Ovary (tissue), 9 donors: ENCODE data around the gene FBXL2. TPM values are rescaled to one million over a fixed set of nuclear protein-coding genes. Genes with fewer than 3 reads are reported as not detected.
A peak's percentile ranks its signal among the peaks of the same experiment; 100 is the strongest.

Experiments
- DNase-seq, 5 donors: peaks; one replicate each; pipeline ENCODE4 v3.0.0-alpha.2; 2019 to 2020
- H3K27ac ChIP-seq, 2 donors: fragments of 200-600 bp; one replicate each; pipeline versions ENCODE4 v1.5.1 to v1.8.0; 2019 to 2022
- H3K27me3 ChIP-seq: fragments of 200-600 bp; one replicate; pipeline ENCODE4 v1.8.0; 2022
- H3K36me3 ChIP-seq: fragments of 200-600 bp; sonication (generic); one replicate; pipeline ENCODE4 v1.5.1; 2019
- H3K4me1 ChIP-seq: one replicate; pipeline ENCODE4 v1.8.1; 2013; ENCODE audit warnings: mild to moderate bottlenecking, moderate library complexity; ENCODE audit not compliant: insufficient read depth
- H3K4me3 ChIP-seq: fragments of 200-600 bp; sonication (generic); one replicate; pipeline ENCODE4 v1.5.1; 2017
- H3K9me3 ChIP-seq, 2 donors: fragments of 200-600 bp in 1 of 2; sonication (generic) in 1 of 2; one replicate each; pipeline versions ENCODE4 v1.5.1 to v1.8.1; 2013 to 2019; ENCODE audit warnings: mild to moderate bottlenecking in 1 of 2, moderate library complexity in 1 of 2
- EP300 ChIP-seq: sonication (generic); formaldehyde crosslinking; IDR thresholded peaks from one replicate; pipeline ENCODE4 v1.6.1; 2017; ENCODE audit warnings: antibody characterized with exemption
- POLR2A ChIP-seq: fragments of 450-650 bp; IDR thresholded peaks from one replicate; pipeline ENCODE4 v1.6.1; 2017; ENCODE audit warnings: antibody characterized with exemption, mild to moderate bottlenecking, moderate library complexity
- WGBS, 3 donors: extraction: QIAGEN DNeasy Blood & Tissue Kit in 1 of 3; methylation state at CpG; one replicate each; pipeline versions ENCODE4 v1.1.5 to v1.1.7; 2013 to 2017; 5-methylcytosine and 5-hydroxymethylcytosine counted together
- intact Hi-C, 4 donors: fragments of 100-400 bp; cut with DNase I; formaldehyde crosslinking; loops; one replicate each; pipeline versions ENCODE4 v1.11.0 to v1.15.1; 2022 to 2023
- polyA plus RNA-seq, 2 donors: library from polyadenylated mRNA; stranded (reverse); fragments of 200-250 nt in 1 of 2; fragments of 350-450 nt in 1 of 2; fragmentation: Illumina TruSeq in 1 of 2; extraction: RNeasy Lipid Tissue Mini Kit (QIAGEN cat#74804) in 1 of 2; gene quantifications; one replicate each; pipeline ENCODE4 v1.2.3, GENCODE V29; 2013 to 2014
- total RNA-seq, 7 donors: library from RNA; depleted of rRNA in 2 of 7; stranded (reverse); fragments of >200 nt in 2 of 7; fragmentation: NEBNext Ultra II Directional in 3 of 7; extraction: Animal tissue kit (Norgen Biotek cat#: 25700) in 3 of 7; gene quantifications; one replicate each; pipeline versions ENCODE4 v1.1.0 to v1.2.4, GENCODE V29; 2016 to 2023
- TF ChIP-seq, protein P1 (sequence below), 3 donors: fragments of 450-650 bp in 2 of 3; fragments of 200-600 bp in 1 of 3; IDR thresholded peaks; one replicate each; pipeline versions ENCODE4 v1.5.1 to v1.8.0; 2016 to 2022; ENCODE audit warnings: antibody characterized with exemption in 3 of 3, mild to moderate bottlenecking in 1 of 3
- donor health status: DM: no; HTN: no; CAD: no; lungs with moderate emphysema.
- donor health status: DM: no; HTN: no; CAD: no.
- donor health status: Bipolar disorder and iron deficiency.
- donor health status: DM: yes; HTN: yes; CAD: no.
- donor health status: DM: no; HTN: no; CAD: no.
- donor health status: DM: yes; HTN: yes; CAD: no.

Gene FBXL2
- total and polyA plus RNA-seq, 9 donors: 4.6 to 19.3 (median 9.5) TPM

DNA sequence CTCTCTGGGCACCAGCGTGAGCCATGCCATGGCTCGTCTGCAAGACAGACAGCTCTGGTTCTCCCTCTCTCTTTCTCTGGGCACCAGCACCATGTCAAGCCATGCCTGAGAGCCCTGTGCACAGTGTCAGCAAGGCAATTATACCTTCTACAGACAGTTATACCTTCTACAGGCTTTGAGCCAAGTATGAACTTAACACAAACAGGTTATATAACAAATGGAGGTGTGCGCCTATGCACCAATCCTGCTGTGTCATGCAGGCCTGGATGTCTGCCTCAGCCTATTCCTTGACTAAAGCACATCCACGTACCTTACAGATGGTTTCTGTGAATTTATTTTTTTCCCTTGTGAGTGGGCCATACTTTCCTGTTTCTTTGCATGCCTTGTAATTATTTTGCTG, 5.9 kb upstream of the FBXL2 start:
- WGBS, 3 donors: 88 to 94% (median 88%) methylated on average over 4 of the region's 4 CpGs
- Histone ChIP-seq H3K4me1 (no peaks in the 10 kb centered on the region), H3K9me3 (no peaks in the 10 kb centered on the region), H3K27ac (no peak overlapping the region), H3K27me3 (no peaks in the 10 kb centered on the region), H3K4me3 (no peak overlapping the region), H3K36me3 (no peaks in the 10 kb centered on the region)
- no peak for DNase-seq
- TF ChIP-seq EP300: no peak
- no peak for TF ChIP-seq POLR2A
- TF ChIP-seq, protein P1, sequence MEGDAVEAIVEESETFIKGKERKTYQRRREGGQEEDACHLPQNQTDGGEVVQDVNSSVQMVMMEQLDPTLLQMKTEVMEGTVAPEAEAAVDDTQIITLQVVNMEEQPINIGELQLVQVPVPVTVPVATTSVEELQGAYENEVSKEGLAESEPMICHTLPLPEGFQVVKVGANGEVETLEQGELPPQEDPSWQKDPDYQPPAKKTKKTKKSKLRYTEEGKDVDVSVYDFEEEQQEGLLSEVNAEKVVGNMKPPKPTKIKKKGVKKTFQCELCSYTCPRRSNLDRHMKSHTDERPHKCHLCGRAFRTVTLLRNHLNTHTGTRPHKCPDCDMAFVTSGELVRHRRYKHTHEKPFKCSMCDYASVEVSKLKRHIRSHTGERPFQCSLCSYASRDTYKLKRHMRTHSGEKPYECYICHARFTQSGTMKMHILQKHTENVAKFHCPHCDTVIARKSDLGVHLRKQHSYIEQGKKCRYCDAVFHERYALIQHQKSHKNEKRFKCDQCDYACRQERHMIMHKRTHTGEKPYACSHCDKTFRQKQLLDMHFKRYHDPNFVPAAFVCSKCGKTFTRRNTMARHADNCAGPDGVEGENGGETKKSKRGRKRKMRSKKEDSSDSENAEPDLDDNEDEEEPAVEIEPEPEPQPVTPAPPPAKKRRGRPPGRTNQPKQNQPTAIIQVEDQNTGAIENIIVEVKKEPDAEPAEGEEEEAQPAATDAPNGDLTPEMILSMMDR (IDR thresholded peaks at IDR 0.05): no peak
- intact Hi-C loops: no loop called here

- TF ChIP-seq POLR2A: no peak
- TF ChIP-seq, protein P1 (IDR thresholded peaks at IDR 0.05): no peak
- no peak for TF ChIP-seq EP300
- intact Hi-C loops: no loop called here
- Histone ChIP-seq H3K36me3 (no peaks in the 10 kb centered on the region), H3K27me3 (no peaks in the 10 kb centered on the region), H3K4me1 (peaks cover 2% of the 10 kb centered on the region), H3K27ac (no peak overlapping the region), H3K4me3 (no peak overlapping the region), H3K9me3 (no peaks in the 10 kb centered on the region)
- 87 to 91% (median 89%) methylated on average over 3 of the region's 3 CpGs for WGBS, 3 donors
- DNase-seq: no peak
Observed at GRCh38 chr3:33273628-33274027, 3.6 kb upstream of the FBXL2 start.

DNA sequence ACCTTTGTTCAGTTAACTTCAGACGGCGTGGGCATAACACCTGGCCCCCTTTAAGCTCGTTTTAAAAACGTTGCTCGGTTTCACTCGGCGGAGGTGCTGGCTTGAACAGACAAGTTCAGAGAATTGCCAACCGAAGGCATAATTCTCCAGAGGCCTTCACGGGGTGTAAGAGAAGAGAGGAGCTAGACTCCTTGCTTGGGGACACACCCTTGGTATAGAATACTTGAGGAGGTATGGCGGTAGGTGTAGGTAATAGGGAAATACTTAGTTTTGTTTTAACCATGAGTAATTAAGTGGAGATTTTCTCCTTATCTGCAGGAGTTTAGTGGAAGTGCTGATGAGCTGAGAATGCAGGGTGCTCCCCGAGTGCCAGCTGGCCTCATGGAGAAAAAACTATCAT, 921 bp downstream of the FBXL2 start:
- TF ChIP-seq POLR2A (no peak), EP300 (no peak)
- TF ChIP-seq, protein P1 (IDR thresholded peaks at IDR 0.05): no peak

GRCh38 chr3:33287672-33288282, 10.5 kb downstream of the FBXL2 start:
- Histone ChIP-seq H3K27me3 (no peaks in the 10 kb centered on the region), H3K4me1 (no peaks in the 10 kb centered on the region), H3K9me3 (peaks cover 0 to 2% of the 10 kb centered on the region in 2 donors), H3K27ac (no peak overlapping the region), H3K36me3 (no peaks in the 10 kb centered on the region), H3K4me3 (no peak overlapping the region)
- 100% methylated on average over 1 of the region's 1 CpG for WGBS, 3 donors
- intact Hi-C loops: no loop called here
- TF ChIP-seq, protein P1 (IDR thresholded peaks at IDR 0.05): no peak
- TF ChIP-seq EP300: no peak
- TF ChIP-seq POLR2A: no peak
- DNase-seq: no peak

More for the DNA sequence above, 921 bp downstream of the FBXL2 start:
- H3K36me3 ChIP-seq: no peaks in the 10 kb centered on the region
- H3K27ac ChIP-seq: no peak overlapping the region
- DNase-seq: no peak
- peaks cover 2% of the 10 kb centered on the region for H3K4me1 ChIP-seq
- H3K27me3 ChIP-seq: no peaks in the 10 kb centered on the region
- 5 to 7% (median 7%) methylated on average over 11 of the region's 11 CpGs for WGBS, 3 donors
- intact Hi-C loops: no loop called here
- no peaks in the 10 kb centered on the region for H3K9me3 ChIP-seq
- H3K4me3 ChIP-seq: peak overlapping the region; percentile 77
